ENCODE measurements around the gene ZFAND2B. TPM values are rescaled to one million over a fixed set of nuclear protein-coding genes. Genes with fewer than 3 reads are reported as not detected.
A peak's percentile ranks its signal among the peaks of the same experiment; 100 is the strongest.
"Not testable (repeated sequence)": the region's sequence is repeated elsewhere in the genome, so short reads cannot be mapped to it uniquely, and the experiment has no call there.

Gene ZFAND2B
- total and polyA plus RNA-seq, 3 experiments from 2014 or later = 32.4 to 86.0 (median 36.8) TPM

GRCh38 chr2:219198974-219199373 is 7.6 kb upstream of the ZFAND2B start:
- H3K4me1 ChIP-seq (ENCODE audit: insufficient read depth, low read length) = peaks cover 8% of the 10 kb centered on the region
- POLR2A ChIA-PET = interaction anchor here (0.6 kb wide), 2 partner anchors 60 to 189 kb away, joined by 3 to 5 read pairs; partner anchors contain the start of gene DNPEP
- no peak overlapping the region for H3K4me3 ChIP-seq (ENCODE audit: low read length)
- H3K9me3 ChIP-seq (ENCODE audit: low read length) = no peaks in the 10 kb centered on the region
- H3K4me1 Mint-ChIP-seq = peaks cover 18 to 24% (median 19%) of the 10 kb centered on the region in 3 donors
- DNase-seq = no peak
- peak overlapping the region in 1 of 7 donors; percentile 12 for H3K4me3 Mint-ChIP-seq
- CTCF ChIA-PET = interaction anchor here (1.1 to 4.4 kb wide), 4 partner anchors 9 to 17 kb away, joined by 3 to 17 read pairs (median 8); no protein-coding TSS in a partner anchor
- H3K9me3 Mint-ChIP-seq = peaks cover 0 to 5% (median 0%) of the 10 kb centered on the region in 5 donors
- peak overlapping the region in 2 of 8 donors; percentile 5 to 50 for H3K27ac Mint-ChIP-seq
- no peaks in the 10 kb centered on the region for H3K27me3 ChIP-seq (ENCODE audit: insufficient read depth, low read length, poor library complexity, severe bottlenecking)
- no peaks in the 10 kb centered on the region for H3K36me3 ChIP-seq (ENCODE audit: insufficient read depth, low read length)
- H3K36me3 Mint-ChIP-seq = no peaks in the 10 kb centered on the region
- no peaks in the 10 kb centered on the region for H3K27me3 Mint-ChIP-seq
- H3K27ac ChIP-seq (ENCODE audit: low read depth, low read length) = no peak overlapping the region

GRCh38 chr2:219199470-219200211 is 6.9 kb upstream of the ZFAND2B start:
- no peaks in the 10 kb centered on the region for H3K36me3 Mint-ChIP-seq
- H3K27ac ChIP-seq (ENCODE audit: low read depth, low read length) = no peak overlapping the region
- peak overlapping the region in 6 of 7 donors; percentile 12 to 90 (median 34) for H3K4me3 Mint-ChIP-seq
- ChIA-PET CTCF (interaction anchor here (1.1 to 4.4 kb wide), 6 partner anchors 10 to 95 kb away, joined by 3 to 17 read pairs (median 8); no protein-coding TSS in a partner anchor), POLR2A (interaction anchor here (0.6 to 2.1 kb wide), 5 partner anchors 17 to 188 kb away, joined by 3 to 20 read pairs (median 5); partner anchors contain the start of genes CNPPD1, DNAJB2 and DNPEP)
- no peaks in the 10 kb centered on the region for H3K27me3 Mint-ChIP-seq
- peaks cover 0 to 5% (median 0%) of the 10 kb centered on the region in 5 donors for H3K9me3 Mint-ChIP-seq
- H3K9me3 ChIP-seq (ENCODE audit: low read length) = no peaks in the 10 kb centered on the region
- H3K27me3 ChIP-seq (ENCODE audit: insufficient read depth, low read length, poor library complexity, severe bottlenecking) = no peaks in the 10 kb centered on the region
- peaks cover 18 to 24% (median 19%) of the 10 kb centered on the region in 3 donors for H3K4me1 Mint-ChIP-seq
- H3K4me1 ChIP-seq (ENCODE audit: insufficient read depth, low read length) = peaks cover 8% of the 10 kb centered on the region
- no peaks in the 10 kb centered on the region for H3K36me3 ChIP-seq (ENCODE audit: insufficient read depth, low read length)
- DNase-seq = no peak
- peak overlapping the region in 5 of 8 donors; percentile 2 to 61 (median 44) for H3K27ac Mint-ChIP-seq
- H3K4me3 ChIP-seq (ENCODE audit: low read length) = no peak overlapping the region

- H3K27ac ChIP-seq (ENCODE audit: low read depth, low read length); H3K27me3 ChIP-seq (ENCODE audit: insufficient read depth, low read length, poor library complexity, severe bottlenecking): not testable (repeated sequence)
- peaks cover 19 to 24% (median 19%) of the 10 kb centered on the region in 3 donors for H3K4me1 Mint-ChIP-seq
Observed at GRCh38 chr2:219200502-219201326, 5.9 kb upstream of the ZFAND2B start.

GRCh38 chr2:219201331-219201730 is 5.3 kb upstream of the ZFAND2B start:
- not testable (repeated sequence) for H3K27ac ChIP-seq (ENCODE audit: low read depth, low read length); DNase-seq; H3K9me3 Mint-ChIP-seq; H3K9me3 ChIP-seq (ENCODE audit: low read length); H3K4me3 ChIP-seq (ENCODE audit: low read length); H3K36me3 ChIP-seq (ENCODE audit: insufficient read depth, low read length); H3K27me3 ChIP-seq (ENCODE audit: insufficient read depth, low read length, poor library complexity, severe bottlenecking); H3K27me3 Mint-ChIP-seq; H3K36me3 Mint-ChIP-seq
- ChIA-PET CTCF (interaction anchor here (0.8 to 4.4 kb wide), 11 partner anchors 10 to 93 kb away, joined by 3 to 17 read pairs (median 5); partner anchors contain the start of genes CNPPD1, GLB1L and STK16), POLR2A (interaction anchor here (1.8 to 2.1 kb wide), 2 partner anchors 18 to 25 kb away, joined by 6 to 20 read pairs; partner anchors contain the start of gene CNPPD1)
- Mint-ChIP-seq H3K4me1 (peaks cover 24 to 29% (median 24%) of the 10 kb centered on the region in 3 donors), H3K4me3 (peak overlapping the region in 1 of 7 donors; percentile 79), H3K27ac (peak overlapping the region in 2 of 8 donors; percentile 82 to 97)
- H3K4me1 ChIP-seq (ENCODE audit: insufficient read depth, low read length) = peaks cover 14% of the 10 kb centered on the region

More at GRCh38 chr2:219200502-219201326, 5.9 kb upstream of the ZFAND2B start:
- ChIA-PET CTCF (interaction anchor here (0.8 to 4.4 kb wide), 11 partner anchors 9 to 94 kb away, joined by 3 to 17 read pairs (median 5); partner anchors contain the start of genes CNPPD1, GLB1L and STK16), POLR2A (interaction anchor here (0.5 to 2.1 kb wide), 6 partner anchors 8 to 78 kb away, joined by 3 to 20 read pairs (median 4); partner anchors contain the start of genes CNPPD1 and DNAJB2)
- peak overlapping the region; percentile 79 to 94 (median 90) for H3K4me3 Mint-ChIP-seq
- not testable (repeated sequence) for H3K27me3 Mint-ChIP-seq; H3K36me3 ChIP-seq (ENCODE audit: insufficient read depth, low read length); H3K4me1 ChIP-seq (ENCODE audit: insufficient read depth, low read length); H3K9me3 ChIP-seq (ENCODE audit: low read length); H3K36me3 Mint-ChIP-seq; H3K9me3 Mint-ChIP-seq
- peak overlapping the region; percentile 82 to 97 (median 94) for H3K27ac Mint-ChIP-seq
- H3K4me3 ChIP-seq (ENCODE audit: low read length) = peak overlapping the region; percentile 22
- DNase-seq = peak in 4 of 5 donors; percentile 35 to 65 (median 60)

GRCh38 chr2:219204425-219205164 is 2.0 kb upstream of the ZFAND2B start:
- Histone ChIP-seq H3K4me3 (ENCODE audit: low read length) (no peak overlapping the region), H3K4me1 (ENCODE audit: insufficient read depth, low read length) (peaks cover 24% of the 10 kb centered on the region), H3K27me3 (ENCODE audit: insufficient read depth, low read length, poor library complexity, severe bottlenecking) (no peaks in the 10 kb centered on the region), H3K27ac (ENCODE audit: low read depth, low read length) (no peak overlapping the region), H3K9me3 (ENCODE audit: low read length) (no peaks in the 10 kb centered on the region), H3K36me3 (ENCODE audit: insufficient read depth, low read length) (peaks cover 20% of the 10 kb centered on the region)
- DNase-seq = no peak
- Mint-ChIP-seq H3K4me3 (peak overlapping the region in 1 of 7 donors; percentile 37), H3K9me3 (peaks cover 0 to 5% (median 0%) of the 10 kb centered on the region in 5 donors), H3K27me3 (no peaks in the 10 kb centered on the region), H3K27ac (peak overlapping the region in 6 of 8 donors; percentile 11 to 96 (median 83)), H3K4me1 (peaks cover 30 to 46% (median 44%) of the 10 kb centered on the region in 3 donors), H3K36me3 (peaks cover 0 to 26% (median 0%) of the 10 kb centered on the region in 3 donors)
- CTCF ChIA-PET = interaction anchor here (0.7 to 1.7 kb wide), 7 partner anchors 10 to 1016 kb away, joined by 3 to 4 read pairs (median 3); partner anchors contain the start of genes CNPPD1 and NHEJ1
- POLR2A ChIA-PET = interaction anchor here (3.9 kb wide), 1 partner anchor 29 kb away, joined by 88 read pairs; the partner anchor contains the start of gene CNPPD1

- Mint-ChIP-seq H3K4me1 (peaks cover 31 to 49% (median 46%) of the 10 kb centered on the region in 3 donors), H3K27me3 (no peaks in the 10 kb centered on the region), H3K27ac (peak overlapping the region; percentile 34 to 99 (median 93)), H3K4me3 (peak overlapping the region in 4 of 7 donors; percentile 31 to 53 (median 39)), H3K9me3 (peaks cover 0 to 5% (median 0%) of the 10 kb centered on the region in 5 donors), H3K36me3 (peaks cover 0 to 27% (median 0%) of the 10 kb centered on the region in 3 donors)
- Histone ChIP-seq H3K4me3 (ENCODE audit: low read length) (no peak overlapping the region), H3K27me3 (ENCODE audit: insufficient read depth, low read length, poor library complexity, severe bottlenecking) (no peaks in the 10 kb centered on the region), H3K4me1 (ENCODE audit: insufficient read depth, low read length) (peaks cover 20% of the 10 kb centered on the region), H3K27ac (ENCODE audit: low read depth, low read length) (no peak overlapping the region), H3K9me3 (ENCODE audit: low read length) (no peaks in the 10 kb centered on the region), H3K36me3 (ENCODE audit: insufficient read depth, low read length) (peaks cover 20% of the 10 kb centered on the region)
- ChIA-PET CTCF (interaction anchor here (0.7 to 4.0 kb wide), 6 partner anchors 9 to 90 kb away, joined by 3 to 14 read pairs (median 6); partner anchors contain the start of genes CNPPD1 and NHEJ1), POLR2A (interaction anchor here (2.1 to 3.9 kb wide), 3 partner anchors 25 to 49 kb away, joined by 16 to 88 read pairs (median 16); partner anchors contain the start of genes CNPPD1 and TUBA4A)
- DNase-seq = no peak
Observed at GRCh38 chr2:219205165-219205538, 1.4 kb upstream of the ZFAND2B start.

All from CD8-positive, alpha-beta memory T cell (primary cell).